Muscle layer of colon (tissue), 2 donors: ENCODE measurements around the gene ANKRD65.
A peak's percentile ranks its signal among the peaks of the same experiment; 100 is the strongest.

Experiments
- H3K27ac ChIP-seq: one replicate; pipeline ENCODE4 v1.7.0; 2013; ENCODE audit warnings: low read depth, mild to moderate bottlenecking, low read length, moderate library complexity
- H3K27me3 ChIP-seq, 2 donors: one replicate each; pipeline ENCODE4 v1.7.0; 2013; ENCODE audit warnings: low read length in 2 of 2, mild to moderate bottlenecking in 2 of 2; ENCODE audit not compliant: insufficient read depth in 2 of 2, control insufficient read depth in 1 of 2
- H3K36me3 ChIP-seq: one replicate; pipeline ENCODE4 v1.7.0; 2013; ENCODE audit warnings: mild to moderate bottlenecking, low read length; ENCODE audit not compliant: insufficient read depth
- H3K4me1 ChIP-seq: one replicate; pipeline ENCODE4 v1.7.0; 2013; ENCODE audit warnings: mild to moderate bottlenecking, low read length; ENCODE audit not compliant: insufficient read depth
- H3K4me3 ChIP-seq, 2 donors: one replicate each; pipeline ENCODE4 v1.7.0; 2013; ENCODE audit warnings: low read length in 2 of 2, low read depth in 1 of 2, mild to moderate bottlenecking in 1 of 2, moderate library complexity in 1 of 2
- H3K9ac ChIP-seq: one replicate; pipeline ENCODE4 v1.7.0; 2013; ENCODE audit warnings: low read length
- H3K9me3 ChIP-seq: one replicate; pipeline ENCODE4 v1.7.0; 2013; ENCODE audit warnings: mild to moderate bottlenecking, low read length
- donor health status: abdominal sarcoma.
- donor health status: Adenocarcinoma of cecum.

Gene ANKRD65

GRCh38 chr1:1398677-1399186, 22.3 kb downstream of the ANKRD65 start:
- Histone ChIP-seq H3K36me3 (peaks cover 53% of the 10 kb centered on the region), H3K9me3 (no peaks in the 10 kb centered on the region), H3K4me1 (peaks cover 25% of the 10 kb centered on the region), H3K27ac (peak overlapping the region; percentile 50), H3K4me3 (peak overlapping the region; percentile 84 to 90), H3K27me3 (no peaks in the 10 kb centered on the region), H3K9ac (peak overlapping the region; percentile 75)

- peak overlapping the region; percentile 84 to 90 for H3K4me3 ChIP-seq
- peak overlapping the region; percentile 75 for H3K9ac ChIP-seq
- H3K27me3 ChIP-seq = no peaks in the 10 kb centered on the region
- H3K27ac ChIP-seq = peak overlapping the region; percentile 50
- peaks cover 25% of the 10 kb centered on the region for H3K4me1 ChIP-seq
- H3K9me3 ChIP-seq = no peaks in the 10 kb centered on the region
- peaks cover 56% of the 10 kb centered on the region for H3K36me3 ChIP-seq
Observed at GRCh38 chr1:1397839-1398523, 23.1 kb downstream of the ANKRD65 start.

- no peak overlapping the region for H3K9ac ChIP-seq
- no peaks in the 10 kb centered on the region for H3K9me3 ChIP-seq
- H3K27ac ChIP-seq = no peak overlapping the region
- H3K36me3 ChIP-seq = peaks cover 69% of the 10 kb centered on the region
- no peaks in the 10 kb centered on the region for H3K27me3 ChIP-seq
- no peak overlapping the region for H3K4me3 ChIP-seq
- H3K4me1 ChIP-seq = peaks cover 19% of the 10 kb centered on the region
Observed at GRCh38 chr1:1395166-1395565, 25.9 kb downstream of the ANKRD65 start.

- Histone ChIP-seq H3K4me1 (peaks cover 15% of the 10 kb centered on the region), H3K9me3 (no peaks in the 10 kb centered on the region), H3K27me3 (no peaks in the 10 kb centered on the region), H3K9ac (no peak overlapping the region), H3K4me3 (no peak overlapping the region), H3K36me3 (peaks cover 80% of the 10 kb centered on the region), H3K27ac (no peak overlapping the region)
Observed at GRCh38 chr1:1394116-1394515, 27.0 kb downstream of the ANKRD65 start.

- H3K9ac ChIP-seq = no peak overlapping the region
- no peaks in the 10 kb centered on the region for H3K9me3 ChIP-seq
- no peak overlapping the region for H3K27ac ChIP-seq
- H3K4me3 ChIP-seq = no peak overlapping the region
- H3K36me3 ChIP-seq = peaks cover 85% of the 10 kb centered on the region
- H3K27me3 ChIP-seq = no peaks in the 10 kb centered on the region
- H3K4me1 ChIP-seq = peaks cover 13% of the 10 kb centered on the region
Observed at GRCh38 chr1:1393428-1393827, 27.6 kb downstream of the ANKRD65 start.

GRCh38 chr1:1393014-1393413, 28.1 kb downstream of the ANKRD65 start:
- Histone ChIP-seq H3K27me3 (no peaks in the 10 kb centered on the region), H3K4me1 (peaks cover 9% of the 10 kb centered on the region)

GRCh38 chr1:1391225-1391624, 29.9 kb downstream of the ANKRD65 start:
- Histone ChIP-seq H3K27me3 (no peaks in the 10 kb centered on the region), H3K9ac (no peak overlapping the region), H3K9me3 (no peaks in the 10 kb centered on the region), H3K27ac (no peak overlapping the region), H3K4me1 (no peaks in the 10 kb centered on the region), H3K4me3 (no peak overlapping the region), H3K36me3 (peaks cover 93% of the 10 kb centered on the region)

More at GRCh38 chr1:1393014-1393413, 28.1 kb downstream of the ANKRD65 start:
- no peaks in the 10 kb centered on the region for H3K9me3 ChIP-seq
- H3K27ac ChIP-seq = no peak overlapping the region
- H3K36me3 ChIP-seq = peaks cover 87% of the 10 kb centered on the region
- H3K4me3 ChIP-seq = no peak overlapping the region
- H3K9ac ChIP-seq = no peak overlapping the region

- Histone ChIP-seq H3K27me3 (no peaks in the 10 kb centered on the region), H3K4me1 (no peaks in the 10 kb centered on the region), H3K27ac (no peak overlapping the region), H3K9ac (no peak overlapping the region), H3K4me3 (no peak overlapping the region), H3K9me3 (no peaks in the 10 kb centered on the region), H3K36me3 (peaks cover 96% of the 10 kb centered on the region)
Observed at GRCh38 chr1:1390675-1391074, 30.4 kb downstream of the ANKRD65 start.

- H3K36me3 ChIP-seq = peaks cover 72% of the 10 kb centered on the region
- H3K4me3 ChIP-seq = no peak overlapping the region
- H3K9me3 ChIP-seq = no peaks in the 10 kb centered on the region
- H3K27me3 ChIP-seq = no peaks in the 10 kb centered on the region
- no peaks in the 10 kb centered on the region for H3K4me1 ChIP-seq
- H3K27ac ChIP-seq = no peak overlapping the region
- H3K9ac ChIP-seq = no peak overlapping the region
Observed at GRCh38 chr1:1388078-1388472, 33.0 kb downstream of the ANKRD65 start.

- H3K9me3 ChIP-seq = no peaks in the 10 kb centered on the region
- no peak overlapping the region for H3K27ac ChIP-seq
- H3K4me1 ChIP-seq = no peaks in the 10 kb centered on the region
- peaks cover 65% of the 10 kb centered on the region for H3K36me3 ChIP-seq
- no peak overlapping the region for H3K4me3 ChIP-seq
- no peak overlapping the region for H3K9ac ChIP-seq
- H3K27me3 ChIP-seq = no peaks in the 10 kb centered on the region
Observed at GRCh38 chr1:1387098-1388077, 33.7 kb downstream of the ANKRD65 start.

GRCh38 chr1:1385931-1386330, 35.1 kb downstream of the ANKRD65 start:
- no peaks in the 10 kb centered on the region for H3K27me3 ChIP-seq
- H3K4me3 ChIP-seq = no peak overlapping the region
- peaks cover 58% of the 10 kb centered on the region for H3K36me3 ChIP-seq
- H3K4me1 ChIP-seq = no peaks in the 10 kb centered on the region
- H3K9ac ChIP-seq = no peak overlapping the region
- H3K27ac ChIP-seq = no peak overlapping the region
- H3K9me3 ChIP-seq = no peaks in the 10 kb centered on the region
